Measurements from ENCODE around the gene MESP1. TPM values are rescaled to one million over a fixed set of nuclear protein-coding genes. Genes with fewer than 3 reads are reported as not detected.

MESP1 gene
- polyA plus RNA-seq, 3 donors = 0.04 to 1.2 (median 0.06) TPM

GRCh38 chr15:89787944-89788343 is 36.9 kb upstream of the MESP1 start:
- Histone ChIP-seq H3K4me3 (replicated peaks in 1 of 3; ENCODE audit: low read depth in 2 of 3, low read length in 3 of 3) (no peak overlapping the region), H3K4me1 (ENCODE audit: control insufficient read depth in 1 of 2, insufficient read depth in 2 of 2, low read length in 2 of 2) (peaks cover 0 to 7% of the 10 kb centered on the region in 2 donors), H3K9me3 (replicated peaks in 1 of 2; ENCODE audit: control insufficient read depth in 1 of 2, insufficient read depth in 1 of 2, low read length in 2 of 2) (peaks cover 0 to 6% of the 10 kb centered on the region in 2 donors), H3K4me2 (replicated peaks; ENCODE audit: extremely low read depth, low read length, poor library complexity, severe bottlenecking) (no peak overlapping the region), H3K27me3 (ENCODE audit: control insufficient read depth in 2 of 2, insufficient read depth in 2 of 2, low read length in 2 of 2) (no peaks in the 10 kb centered on the region), H4K20me1 (ENCODE audit: insufficient read depth, low read length) (peaks cover 85% of the 10 kb centered on the region), H3K36me3 (replicated peaks in 1 of 2; ENCODE audit: control insufficient read depth in 1 of 2, insufficient read depth in 2 of 2, low read length in 2 of 2) (peaks cover 73 to 89% of the 10 kb centered on the region in 2 donors), H2AFZ (ENCODE audit: insufficient read depth, low read depth, low read length, poor library complexity, severe bottlenecking) (no peak overlapping the region), H3K27ac (ENCODE audit: low read depth in 1 of 2, low read length in 2 of 2) (no peak overlapping the region), H3K79me2 (ENCODE audit: insufficient read depth, low read length) (no peaks in the 10 kb centered on the region), H3K9ac (ENCODE audit: insufficient read depth, low read length, poor library complexity, severe bottlenecking) (no peak overlapping the region)
- Mint-ChIP-seq H3K27ac (no peak overlapping the region), H3K9me3 (peaks cover 0 to 14% (median 9%) of the 10 kb centered on the region in 7 donors), H3K4me3 (no peak overlapping the region), H3K27me3 (ENCODE audit: low read depth in 3 of 3) (peaks cover 0 to 6% (median 0%) of the 10 kb centered on the region in 3 donors), H3K36me3 (peaks cover 69 to 90% of the 10 kb centered on the region in 2 donors), H3K4me1 (peaks cover 3% of the 10 kb centered on the region)
- no peak for DNase-seq
- intact Hi-C loops (cut with micrococcal nuclease) = no loop called here
- 100% methylated on average over 1 of the region's 3 CpGs for WGBS (ENCODE audit: insufficient coverage)
- TF ChIP-seq CTCF (IDR thresholded peaks at IDR 0.05) = no peak

- no peak overlapping the region for H3K4me3 Mint-ChIP-seq
- no peak overlapping the region for H2AFZ ChIP-seq (ENCODE audit: insufficient read depth, low read depth, low read length, poor library complexity, severe bottlenecking)
- H3K9me3 Mint-ChIP-seq = peaks cover 0 to 13% (median 9%) of the 10 kb centered on the region in 7 donors
- H3K27ac Mint-ChIP-seq = no peak overlapping the region
- H3K9me3 ChIP-seq (replicated peaks in 1 of 2; ENCODE audit: control insufficient read depth in 1 of 2, insufficient read depth in 1 of 2, low read length in 2 of 2) = peaks cover 0 to 6% of the 10 kb centered on the region in 2 donors
- H3K4me1 Mint-ChIP-seq = peaks cover 24% of the 10 kb centered on the region
- peaks cover 63% of the 10 kb centered on the region for H4K20me1 ChIP-seq (ENCODE audit: insufficient read depth, low read length)
- no peaks in the 10 kb centered on the region for H3K79me2 ChIP-seq (ENCODE audit: insufficient read depth, low read length)
- H3K27ac ChIP-seq (ENCODE audit: low read depth in 1 of 2, low read length in 2 of 2) = no peak overlapping the region
- H3K27me3 Mint-ChIP-seq (ENCODE audit: low read depth in 3 of 3) = peaks cover 0 to 9% (median 0%) of the 10 kb centered on the region in 3 donors
- no peak overlapping the region for H3K4me2 ChIP-seq (replicated peaks; ENCODE audit: extremely low read depth, low read length, poor library complexity, severe bottlenecking)
- peaks cover 18 to 29% of the 10 kb centered on the region in 2 donors for H3K4me1 ChIP-seq (ENCODE audit: control insufficient read depth in 1 of 2, insufficient read depth in 2 of 2, low read length in 2 of 2)
- peaks cover 49 to 68% of the 10 kb centered on the region in 2 donors for H3K36me3 Mint-ChIP-seq
- intact Hi-C loops (cut with micrococcal nuclease) = no loop called here
- no peak overlapping the region for H3K4me3 ChIP-seq (replicated peaks in 1 of 3; ENCODE audit: low read depth in 2 of 3, low read length in 3 of 3)
- no peaks in the 10 kb centered on the region for H3K27me3 ChIP-seq (ENCODE audit: control insufficient read depth in 2 of 2, insufficient read depth in 2 of 2, low read length in 2 of 2)
- H3K36me3 ChIP-seq (replicated peaks in 1 of 2; ENCODE audit: control insufficient read depth in 1 of 2, insufficient read depth in 2 of 2, low read length in 2 of 2) = peaks cover 51 to 68% of the 10 kb centered on the region in 2 donors
- DNase-seq = no peak
- H3K9ac ChIP-seq (ENCODE audit: insufficient read depth, low read length, poor library complexity, severe bottlenecking) = no peak overlapping the region
- TF ChIP-seq CTCF (IDR thresholded peaks at IDR 0.05) = no peak
These were observed 34.7 kb upstream of the MESP1 start for GRCh38 chr15:89785774-89786140.

Measured in CD14-positive monocyte (primary cell).